Measurements from ENCODE around the gene DPP6. TPM values are rescaled to one million over a fixed set of nuclear protein-coding genes. Genes with fewer than 3 reads are reported as not detected.

DPP6 gene
- total RNA-seq, 4 donors from 2014 or later, result 0.60 to 1.7 (median 1.6) TPM; not detected in 1

DNA sequence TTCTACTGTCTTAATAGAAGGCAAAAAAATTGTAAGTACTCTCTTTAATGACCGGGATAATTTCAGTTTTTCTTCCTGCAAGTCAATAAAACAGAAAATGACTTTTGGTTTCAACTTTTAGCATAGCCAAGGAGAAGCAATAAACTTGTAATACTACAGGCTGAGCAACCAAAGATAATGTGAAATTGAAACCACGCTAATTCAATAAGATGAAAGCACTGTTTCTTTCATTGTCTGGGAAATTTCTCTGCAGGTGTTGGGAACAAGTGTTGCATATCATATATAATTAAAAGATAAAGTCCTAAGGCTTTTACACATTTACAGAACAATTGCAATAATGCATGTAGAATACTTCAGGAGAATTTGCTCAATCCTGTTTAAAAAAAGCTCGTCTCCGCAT, 488.4 kb downstream of the DPP6 start:
- DNase-seq (ENCODE audit: low spot score in 2 of 2), result no peak
- no peak overlapping the region for H3K4me3 ChIP-seq
- 74 to 75% methylated on average over 4 of the region's 4 CpGs for WGBS, 2 donors

DNA sequence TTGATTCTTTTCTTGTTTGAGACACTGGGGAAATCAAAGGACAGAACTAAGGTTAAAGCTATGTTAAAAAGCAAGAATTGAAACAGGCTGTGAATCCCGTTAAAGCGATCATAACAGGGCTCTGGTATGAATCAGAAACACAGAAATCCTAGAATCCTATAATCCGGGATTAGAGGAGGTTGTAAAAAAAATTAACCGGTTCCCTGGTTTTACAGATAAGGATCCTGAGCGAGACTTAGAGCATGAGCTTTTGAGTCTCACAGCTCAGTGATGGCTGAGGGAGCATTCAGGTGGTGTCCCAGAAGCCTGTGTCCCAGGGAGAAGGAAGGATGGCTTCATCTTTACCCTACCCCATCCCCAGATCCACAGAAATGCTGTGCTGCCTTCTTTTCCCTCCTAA, 489.4 kb downstream of the DPP6 start:
- TF ChIP-seq EP300 (IDR thresholded peaks at IDR 0.05) (no peak), POLR2A (IDR thresholded peaks at IDR 0.05) (no peak)
- TF ChIP-seq, protein P1, sequence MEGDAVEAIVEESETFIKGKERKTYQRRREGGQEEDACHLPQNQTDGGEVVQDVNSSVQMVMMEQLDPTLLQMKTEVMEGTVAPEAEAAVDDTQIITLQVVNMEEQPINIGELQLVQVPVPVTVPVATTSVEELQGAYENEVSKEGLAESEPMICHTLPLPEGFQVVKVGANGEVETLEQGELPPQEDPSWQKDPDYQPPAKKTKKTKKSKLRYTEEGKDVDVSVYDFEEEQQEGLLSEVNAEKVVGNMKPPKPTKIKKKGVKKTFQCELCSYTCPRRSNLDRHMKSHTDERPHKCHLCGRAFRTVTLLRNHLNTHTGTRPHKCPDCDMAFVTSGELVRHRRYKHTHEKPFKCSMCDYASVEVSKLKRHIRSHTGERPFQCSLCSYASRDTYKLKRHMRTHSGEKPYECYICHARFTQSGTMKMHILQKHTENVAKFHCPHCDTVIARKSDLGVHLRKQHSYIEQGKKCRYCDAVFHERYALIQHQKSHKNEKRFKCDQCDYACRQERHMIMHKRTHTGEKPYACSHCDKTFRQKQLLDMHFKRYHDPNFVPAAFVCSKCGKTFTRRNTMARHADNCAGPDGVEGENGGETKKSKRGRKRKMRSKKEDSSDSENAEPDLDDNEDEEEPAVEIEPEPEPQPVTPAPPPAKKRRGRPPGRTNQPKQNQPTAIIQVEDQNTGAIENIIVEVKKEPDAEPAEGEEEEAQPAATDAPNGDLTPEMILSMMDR (IDR thresholded peaks at IDR 0.05), result no peak
- H3K27me3 ChIP-seq, result no peaks in the 10 kb centered on the region
- H3K36me3 ChIP-seq, result no peaks in the 10 kb centered on the region
- no peak for DNase-seq (ENCODE audit: low spot score in 2 of 2)
- no peak overlapping the region for H3K4me3 ChIP-seq
- H3K4me1 ChIP-seq, result no peaks in the 10 kb centered on the region
- no peak overlapping the region for H3K27ac ChIP-seq
- WGBS, 2 donors, result 67 to 70% methylated on average over 5 of the region's 5 CpGs
- H3K9me3 ChIP-seq, result no peaks in the 10 kb centered on the region

More for the DNA sequence above, 488.4 kb downstream of the DPP6 start:
- TF ChIP-seq POLR2A (IDR thresholded peaks at IDR 0.05) (no peak), EP300 (IDR thresholded peaks at IDR 0.05) (no peak)
- TF ChIP-seq, protein P1 (IDR thresholded peaks at IDR 0.05), result no peak
- no peaks in the 10 kb centered on the region for H3K27me3 ChIP-seq
- H3K9me3 ChIP-seq, result no peaks in the 10 kb centered on the region
- H3K4me1 ChIP-seq, result no peaks in the 10 kb centered on the region
- H3K27ac ChIP-seq, result no peak overlapping the region
- no peaks in the 10 kb centered on the region for H3K36me3 ChIP-seq

DNA sequence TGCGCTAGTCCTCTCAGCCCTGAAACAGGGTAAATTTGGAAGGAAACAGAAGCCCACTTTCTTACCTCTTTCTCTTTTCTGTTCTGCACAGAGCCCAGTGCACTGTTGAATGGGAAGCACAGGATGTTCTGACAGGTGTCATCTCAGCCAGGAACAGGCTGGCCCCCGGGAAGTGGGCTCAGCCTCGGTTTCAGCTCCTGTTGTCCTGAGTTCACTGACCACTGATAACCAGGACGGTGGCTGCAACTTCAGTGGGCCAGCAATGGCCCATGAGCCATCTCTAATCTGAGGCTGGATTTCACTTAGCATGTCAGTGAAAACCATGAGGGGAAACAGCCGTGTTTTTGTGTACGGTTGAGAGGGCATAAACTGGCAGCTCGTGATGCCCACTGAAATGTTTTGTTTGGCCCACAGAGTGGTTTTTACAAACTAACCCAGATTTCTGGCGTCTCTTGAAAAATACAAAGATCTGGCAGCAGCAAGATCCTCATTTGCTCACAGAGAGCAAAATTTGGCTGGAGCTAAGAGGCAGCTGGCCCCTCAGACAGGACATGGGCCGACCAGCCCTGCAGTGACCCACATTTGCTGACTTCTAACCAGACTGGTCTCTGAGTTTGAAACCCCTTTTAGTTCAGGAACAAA, 494.9 kb downstream of the DPP6 start:
- Histone ChIP-seq H3K9me3 (no peaks in the 10 kb centered on the region), H3K27ac (no peak overlapping the region), H3K27me3 (no peaks in the 10 kb centered on the region), H3K4me3 (no peak overlapping the region), H3K4me1 (no peaks in the 10 kb centered on the region), H3K36me3 (no peaks in the 10 kb centered on the region)
- 43 to 53% methylated on average over 9 of the region's 9 CpGs for WGBS, 2 donors
- DNase-seq (ENCODE audit: low spot score in 2 of 2), result no peak
- no peak for TF ChIP-seq POLR2A (IDR thresholded peaks at IDR 0.05)
- TF ChIP-seq, protein P1 (IDR thresholded peaks at IDR 0.05), result no peak
- no peak for TF ChIP-seq EP300 (IDR thresholded peaks at IDR 0.05)

- WGBS, 2 donors, result 87 to 88% methylated on average over 10 of the region's 10 CpGs
These were observed 501.6 kb downstream of the DPP6 start for GRCh38 chr7:154553711-154554265.

GRCh38 chr7:154559454-154559853, 507.3 kb downstream of the DPP6 start:
- Histone ChIP-seq H3K9me3 (peaks cover 0 to 6% (median 0%) of the 10 kb centered on the region in 4 donors), H3K27me3 (no peaks in the 10 kb centered on the region), H3K4me1 (no peaks in the 10 kb centered on the region), H3K27ac (no peak overlapping the region), H3K4me3 (no peak overlapping the region), H3K36me3 (no peaks in the 10 kb centered on the region)
- 90 to 95% methylated on average over 3 of the region's 3 CpGs for WGBS, 2 donors
- DNase-seq (ENCODE audit: low spot score in 2 of 2), result no peak
- TF ChIP-seq, protein P1 (IDR thresholded peaks at IDR 0.05), result no peak
- TF ChIP-seq EP300 (IDR thresholded peaks at IDR 0.05) (no peak), POLR2A (IDR thresholded peaks at IDR 0.05) (no peak)

More at GRCh38 chr7:154553711-154554265, 501.6 kb downstream of the DPP6 start:
- Histone ChIP-seq H3K27ac (no peak overlapping the region), H3K27me3 (no peaks in the 10 kb centered on the region), H3K36me3 (no peaks in the 10 kb centered on the region), H3K4me3 (no peak overlapping the region), H3K9me3 (peaks cover 0 to 6% (median 0%) of the 10 kb centered on the region in 4 donors), H3K4me1 (no peaks in the 10 kb centered on the region)
- TF ChIP-seq EP300 (IDR thresholded peaks at IDR 0.05) (no peak), POLR2A (IDR thresholded peaks at IDR 0.05) (no peak)
- TF ChIP-seq, protein P1 (IDR thresholded peaks at IDR 0.05), result no peak
- no peak for DNase-seq (ENCODE audit: low spot score in 2 of 2)

All from tibial nerve (tissue), 4 donors.